SK-N-SH (cell line): ENCODE measurements around the gene MYO7A. TPM values are rescaled to one million over a fixed set of nuclear protein-coding genes. Genes with fewer than 3 reads are reported as not detected.

ENCODE experiments used
- CTCF ChIA-PET: fragments of 300-600, 350-600 bp; formaldehyde crosslinking; extraction: SDS; loops from one replicate; lab custom pipeline; 2021; lab: Yijun Ruan, JAX
- POLR2A ChIA-PET: fragments of 350-600 bp; sonication (Branson Sonifier 250); formaldehyde crosslinking; extraction: SDS; loops from one replicate; lab custom pipeline; 2020; ENCODE audit warnings: antibody characterized with exemption, inconsistent platforms; lab: Yijun Ruan, JAX
- DNase-seq: peaks from one replicate; pipeline ENCODE4 v3.0.0; 2012
- H2AFZ ChIP-seq: fragments of 200-600 bp; sonication (generic); 2 replicates; pipeline ENCODE4 v1.8.1; 2016; ENCODE audit warnings: antibody characterized with exemption, mild to moderate bottlenecking, low read depth
- H3F3A ChIP-seq: fragments of 200-600 bp; sonication (generic); replicated peaks from 2 replicates; pipeline ENCODE3; 2016; ENCODE audit warnings: antibody characterized with exemption, mild to moderate bottlenecking; ENCODE audit not compliant: insufficient read depth
- H3K27ac ChIP-seq, 2 experiments: fragments of 200-500 bp in 1 of 2; fragments of 200-600 bp in 1 of 2; sonication (Bioruptor generic) in 1 of 2; sonication (generic), shearing (Covaris generic) in 1 of 2; 2 replicates each; pipeline versions ENCODE4 v1.5.1 to v1.6.1; 2014 to 2016; ENCODE audit warnings: low read depth in 2 of 2, inconsistent platforms in 1 of 2, low read length in 1 of 2, mild to moderate bottlenecking in 1 of 2, mixed read lengths in 1 of 2
- H3K27me3 ChIP-seq: fragments of 200-600 bp; sonication (generic), shearing (Covaris generic); 2 replicates; pipeline ENCODE4 v1.6.1; 2016; ENCODE audit warnings: mixed run types; ENCODE audit not compliant: insufficient read depth
- H3K36me3 ChIP-seq, 2 experiments: fragments of 200-500 bp in 1 of 2; fragments of 200-600 bp in 1 of 2; sonication (Bioruptor generic) in 1 of 2; sonication (generic) in 1 of 2; replicated peaks in 1 of 2; 2 replicates each; pipeline versions ENCODE3 to v1.5.1; 2014 to 2016; ENCODE audit warnings: low read length in 1 of 2, mild to moderate bottlenecking in 1 of 2; ENCODE audit not compliant: insufficient read depth in 2 of 2, control insufficient read depth in 1 of 2
- H3K4me1 ChIP-seq, 2 experiments: fragments of 200-500 bp in 1 of 2; fragments of 200-600 bp in 1 of 2; sonication (Bioruptor generic) in 1 of 2; sonication (generic), shearing (Covaris generic) in 1 of 2; 2 replicates each; pipeline versions ENCODE4 v1.5.1 to v1.6.1; 2014 to 2016; ENCODE audit warnings: low read depth in 1 of 2, low read length in 1 of 2, mixed run types in 1 of 2; ENCODE audit not compliant: insufficient read depth in 2 of 2, control insufficient read depth in 1 of 2
- H3K4me2 ChIP-seq: fragments of 200-600 bp; sonication (generic), shearing (Covaris generic); 2 replicates; pipeline ENCODE4 v1.6.1; 2017; ENCODE audit warnings: mixed run types
- H3K4me3 ChIP-seq, 2 experiments: fragments of 200-500 bp in 1 of 2; fragments of 200-600 bp in 1 of 2; sonication (Bioruptor generic) in 1 of 2; sonication (generic), shearing (Covaris generic) in 1 of 2; 2 replicates each; pipeline versions ENCODE4 v1.5.1 to v1.8.1; 2014 to 2016; ENCODE audit warnings: low read depth in 2 of 2, inconsistent platforms in 1 of 2, low read length in 1 of 2, mild to moderate bottlenecking in 1 of 2, mixed read lengths in 1 of 2, moderate library complexity in 1 of 2
- H3K79me2 ChIP-seq: fragments of 200-600 bp; sonication (generic); 2 replicates; pipeline ENCODE4 v1.8.1; 2017; ENCODE audit warnings: mild to moderate bottlenecking; ENCODE audit not compliant: insufficient read depth
- H3K9ac ChIP-seq: fragments of 200-600 bp; sonication (generic); 2 replicates; pipeline ENCODE4 v1.6.1; 2017; ENCODE audit warnings: mixed run types
- H3K9me2 ChIP-seq: fragments of 200-600 bp; sonication (generic); 2 replicates; pipeline ENCODE4 v1.6.1; 2017; ENCODE audit warnings: mixed run types
- H3K9me3 ChIP-seq: fragments of 200-600 bp; sonication (generic); 2 replicates; pipeline ENCODE4 v1.6.1; 2017; ENCODE audit warnings: mixed run types, mild to moderate bottlenecking, moderate library complexity
- H4K20me1 ChIP-seq: fragments of 200-600 bp; sonication (generic); 2 replicates; pipeline ENCODE4 v1.6.1; 2017; ENCODE audit warnings: mild to moderate bottlenecking, mixed run types; ENCODE audit not compliant: insufficient read depth
- EZH2phosphoT487 ChIP-seq: fragments of 200-600 bp; sonication (generic); IDR thresholded peaks from 2 replicates; pipeline ENCODE4 v1.6.1; 2017; ENCODE audit warnings: low read depth, mixed run types, mild to moderate bottlenecking, antibody characterized with exemption, moderate library complexity, borderline replicate concordance
- FOSL2 ChIP-seq: IDR thresholded peaks from 2 replicates; pipeline ENCODE4 v1.4.0; 2012; ENCODE audit warnings: low read depth, mild to moderate bottlenecking, moderate library complexity, borderline replicate concordance
- FOXJ3 ChIP-seq: sonication (generic); formaldehyde crosslinking; IDR thresholded peaks from 2 replicates; pipeline ENCODE4 v1.5.1; 2020; ENCODE audit warnings: mild to moderate bottlenecking, missing genetic modification reagents
- JUND ChIP-seq: IDR thresholded peaks from 2 replicates; pipeline ENCODE4 v1.4.0; 2012
- POLR2AphosphoS5 ChIP-seq: IDR thresholded peaks from 2 replicates; pipeline ENCODE4 v1.6.1; 2012; ENCODE audit warnings: low read depth, low read length
- RAD21 ChIP-seq: IDR thresholded peaks from 2 replicates; pipeline ENCODE4 v1.6.1; 2012; ENCODE audit warnings: mild to moderate bottlenecking, low read length
- RFX5 ChIP-seq: IDR thresholded peaks from 2 replicates; pipeline ENCODE4 v1.6.1; 2012; ENCODE audit warnings: mild to moderate bottlenecking, improper control_type of control experiment, low read length
- SIN3A ChIP-seq: IDR thresholded peaks from 2 replicates; pipeline ENCODE4 v1.6.1; 2012; ENCODE audit warnings: low read depth, mild to moderate bottlenecking, low read length, moderate library complexity, borderline replicate concordance
- TAF1 ChIP-seq: IDR thresholded peaks from 2 replicates; pipeline ENCODE4 v1.6.1; 2012; ENCODE audit warnings: low read depth, mild to moderate bottlenecking, low read length, moderate library complexity, borderline replicate concordance
- TEAD4 ChIP-seq: IDR thresholded peaks from 2 replicates; pipeline ENCODE4 v1.4.0; 2012; ENCODE audit warnings: mild to moderate bottlenecking, borderline replicate concordance; ENCODE audit not compliant: insufficient read depth
- WGBS: methylation state at CpG from one replicate; pipeline ENCODE4 v1.1.6; 2017; ENCODE audit warnings: low lambda C conversion rate; 5-methylcytosine and 5-hydroxymethylcytosine counted together
- polyA plus RNA-seq, 3 experiments: library from polyadenylated mRNA; depleted of rRNA; stranded (reverse); fragments of >200 nt; gene quantifications; 2 replicates each; pipeline ENCODE4 v1.2.3, GENCODE V29; 2012
- TF ChIP-seq, protein P1 (sequence below): IDR thresholded peaks from 2 replicates; pipeline ENCODE4 v1.4.0; 2012; ENCODE audit warnings: low read depth, borderline replicate concordance
- TF ChIP-seq, protein P2 (sequence below): IDR thresholded peaks from 2 replicates; pipeline ENCODE4 v1.4.0; 2012; ENCODE audit warnings: low read depth

The MYO7A gene
- polyA plus RNA-seq, 1 of the 3 experiments (the other 2 are of a cell fraction), result 0.08 TPM

DNA sequence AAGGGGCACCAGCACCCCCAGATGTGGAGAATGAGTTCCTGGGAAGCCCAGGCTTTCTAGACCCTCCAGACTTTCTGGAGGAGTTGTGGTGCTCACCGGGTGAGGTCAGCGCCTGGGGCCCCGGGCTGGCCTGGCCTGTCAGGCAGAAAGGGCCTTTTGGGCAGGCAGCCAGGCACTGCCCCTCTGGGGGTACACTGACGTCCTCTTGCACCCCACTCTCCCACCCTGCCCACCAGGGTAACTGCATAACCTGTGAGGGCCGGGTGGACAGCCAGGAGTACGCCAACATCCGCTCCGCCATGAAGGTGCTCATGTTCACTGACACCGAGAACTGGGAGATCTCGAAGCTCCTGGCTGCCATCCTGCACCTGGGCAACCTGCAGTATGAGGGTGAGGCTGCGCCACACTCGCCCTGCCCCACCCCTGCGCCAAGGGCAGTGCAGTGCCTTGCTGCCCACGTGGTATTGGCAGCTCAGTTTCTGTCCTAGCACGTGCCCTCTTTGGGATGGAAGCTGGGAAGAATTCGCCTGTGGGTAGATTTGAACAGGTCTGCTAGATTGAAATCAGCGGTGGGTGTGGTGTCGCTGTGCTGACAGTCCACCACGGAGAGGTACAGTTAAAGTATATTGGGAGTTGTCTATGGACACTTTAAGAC lies 30.1 kb downstream of the MYO7A start:
- Histone ChIP-seq H3K9me2 (no peaks in the 10 kb centered on the region), H3K36me3 (no peaks in the 10 kb centered on the region), H3K27me3 (no peaks in the 10 kb centered on the region), H3K9me3 (no peaks in the 10 kb centered on the region), H3K27ac (no peak overlapping the region), H4K20me1 (no peaks in the 10 kb centered on the region), H3K4me2 (no peak overlapping the region), H3K4me1 (peaks cover 0 to 5% of the 10 kb centered on the region in 2 experiments; a peak in 1 of 4 replicates), H3K4me3 (no peak overlapping the region), H3K9ac (no peak overlapping the region), H2AFZ (no peak overlapping the region), H3F3A (no peaks in the 10 kb centered on the region), H3K79me2 (no peaks in the 10 kb centered on the region)
- TF ChIP-seq FOSL2 (no peak), RAD21 (no peak), RFX5 (no peak), SIN3A (no peak), EZH2phosphoT487 (no peak), JUND (no peak), POLR2AphosphoS5 (no peak), TEAD4 (no peak)
- TF ChIP-seq, protein P1, sequence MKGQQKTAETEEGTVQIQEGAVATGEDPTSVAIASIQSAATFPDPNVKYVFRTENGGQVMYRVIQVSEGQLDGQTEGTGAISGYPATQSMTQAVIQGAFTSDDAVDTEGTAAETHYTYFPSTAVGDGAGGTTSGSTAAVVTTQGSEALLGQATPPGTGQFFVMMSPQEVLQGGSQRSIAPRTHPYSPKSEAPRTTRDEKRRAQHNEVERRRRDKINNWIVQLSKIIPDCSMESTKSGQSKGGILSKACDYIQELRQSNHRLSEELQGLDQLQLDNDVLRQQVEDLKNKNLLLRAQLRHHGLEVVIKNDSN, result no peak
- TF ChIP-seq, protein P2, sequence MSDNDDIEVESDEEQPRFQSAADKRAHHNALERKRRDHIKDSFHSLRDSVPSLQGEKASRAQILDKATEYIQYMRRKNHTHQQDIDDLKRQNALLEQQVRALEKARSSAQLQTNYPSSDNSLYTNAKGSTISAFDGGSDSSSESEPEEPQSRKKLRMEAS, result no peak
- ChIA-PET CTCF (interaction anchor here (1.0 to 4.1 kb wide), 2 partner anchors 31 to 111 kb away, joined by 4 to 11 read pairs; partner anchors contain the start of gene MYO7A), POLR2A (no interaction called here)
- no peak for DNase-seq
- 50% methylated on average over 9 of the region's 19 CpGs for WGBS

DNA sequence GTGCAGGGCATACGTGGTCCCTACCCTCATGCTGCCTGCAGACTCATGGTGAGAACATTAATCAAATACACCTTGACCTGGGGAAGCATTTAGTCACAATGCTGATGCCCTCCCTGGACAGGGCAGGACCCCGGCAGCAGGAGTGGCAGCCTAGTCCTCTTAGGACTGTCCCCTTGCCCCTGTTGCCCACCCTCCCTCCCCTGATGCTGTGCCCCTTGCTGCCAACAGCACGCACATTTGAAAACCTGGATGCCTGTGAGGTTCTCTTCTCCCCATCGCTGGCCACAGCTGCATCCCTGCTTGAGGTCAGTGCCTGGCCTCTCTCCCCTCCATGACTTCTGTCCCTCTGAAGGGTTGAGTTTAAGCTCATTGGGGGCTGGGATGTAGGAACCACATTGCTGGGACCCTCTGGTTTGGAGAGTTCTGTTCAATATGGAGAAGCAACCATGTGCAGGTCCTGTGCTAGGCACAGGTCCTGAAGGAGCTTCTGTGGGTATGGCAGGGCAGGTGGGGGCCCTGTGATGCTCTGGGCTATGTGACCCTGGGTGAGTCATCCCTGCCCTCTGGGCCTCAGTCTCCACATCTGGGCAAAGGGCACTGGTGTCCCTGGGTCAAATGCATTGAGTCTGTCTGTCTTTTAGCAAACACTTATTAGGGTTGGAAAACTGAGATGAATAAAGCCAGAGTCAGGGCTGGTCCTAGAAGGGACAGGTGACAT lies 31.3 kb downstream of the MYO7A start:
- Histone ChIP-seq H3K4me1 (peaks cover 0 to 3% of the 10 kb centered on the region in 2 experiments; a peak in 1 of 4 replicates), H3K4me2 (no peak overlapping the region), H3K9me2 (no peaks in the 10 kb centered on the region), H4K20me1 (no peaks in the 10 kb centered on the region), H2AFZ (no peak overlapping the region), H3K9ac (no peak overlapping the region), H3K9me3 (no peaks in the 10 kb centered on the region), H3K36me3 (no peaks in the 10 kb centered on the region), H3K27ac (no peak overlapping the region), H3K27me3 (no peaks in the 10 kb centered on the region), H3K4me3 (no peak overlapping the region), H3K79me2 (no peaks in the 10 kb centered on the region), H3F3A (no peaks in the 10 kb centered on the region)
- TF ChIP-seq TAF1 (no peak), FOXJ3 (CRISPR knock-in tag) (no peak)
- POLR2A ChIA-PET, result no interaction called here
- CTCF ChIA-PET, result interaction anchor here (1.0 to 4.1 kb wide), 2 partner anchors 32 to 389 kb away, joined by 3 to 11 read pairs; partner anchors contain the start of gene MYO7A
- 71% methylated on average over 1 of the region's 4 CpGs for WGBS
- DNase-seq, result no peak
